Measurements from ENCODE around the gene DNAH2.

DNAH2 gene

GRCh38 chr17:7716901-7717755 lies at the start of gene DNAH2:
Gene DNAH2, plus strand, starts transcription at chr17:7717744. Its CDS starts 1,991 bp downstream, at chr17:7719735.
- peak; percentile 94 for DNase-seq (ENCODE audit: low spot score)

- no peak for DNase-seq (ENCODE audit: low spot score)
Measured at GRCh38 chr17:7668482-7668881, 49.1 kb upstream of the DNAH2 start.

- no peak for DNase-seq (ENCODE audit: low spot score)
Measured at GRCh38 chr17:7673239-7673638, 44.3 kb upstream of the DNAH2 start.

GRCh38 chr17:7674934-7675333 lies 42.6 kb upstream of the DNAH2 start:
- no peak for DNase-seq (ENCODE audit: low spot score)

- DNase-seq (ENCODE audit: low spot score), result peak; percentile 4
Measured at GRCh38 chr17:7676533-7676932, 41.0 kb upstream of the DNAH2 start.

GRCh38 chr17:7677388-7678067 lies 40.0 kb upstream of the DNAH2 start:
- DNase-seq (ENCODE audit: low spot score), result no peak

GRCh38 chr17:7684851-7685532 lies 32.6 kb upstream of the DNAH2 start:
- no peak for DNase-seq (ENCODE audit: low spot score)

- DNase-seq (ENCODE audit: low spot score), result peak; percentile 94
Measured at GRCh38 chr17:7685533-7686221, 31.9 kb upstream of the DNAH2 start.

GRCh38 chr17:7686222-7687071 lies 31.1 kb upstream of the DNAH2 start:
- DNase-seq (ENCODE audit: low spot score), result peak; percentile 87

- DNase-seq (ENCODE audit: low spot score), result peak; percentile 86
Measured at GRCh38 chr17:7687072-7687907, 30.3 kb upstream of the DNAH2 start, which contains the start of gene TP53. Gene TP53, minus strand, starts transcription at chr17:7687490. Its CDS starts 10,896 bp downstream, at chr17:7676594.

GRCh38 chr17:7687908-7688807 lies 29.4 kb upstream of the DNAH2 start, which contains the start of gene WRAP53:
Gene WRAP53, plus strand, starts transcription at chr17:7688477. Its CDS starts 172 bp downstream, at chr17:7688649.
- DNase-seq (ENCODE audit: low spot score), result peak; percentile 97

GRCh38 chr17:7688808-7689316 lies 28.7 kb upstream of the DNAH2 start:
- no peak for DNase-seq (ENCODE audit: low spot score)

- DNase-seq (ENCODE audit: low spot score), result no peak
Measured at GRCh38 chr17:7695586-7695985, 22.0 kb upstream of the DNAH2 start.

GRCh38 chr17:7697828-7698588 lies 19.5 kb upstream of the DNAH2 start:
- DNase-seq (ENCODE audit: low spot score), result no peak

GRCh38 chr17:7700510-7700909 lies 17.0 kb upstream of the DNAH2 start:
- no peak for DNase-seq (ENCODE audit: low spot score)

GRCh38 chr17:7701681-7702080 lies 15.9 kb upstream of the DNAH2 start:
- no peak for DNase-seq (ENCODE audit: low spot score)

GRCh38 chr17:7702776-7703175 lies 14.8 kb upstream of the DNAH2 start:
- DNase-seq (ENCODE audit: low spot score), result no peak

Measured in GM03348 (cell line).